IPS DF 19.7 (cell line): ENCODE measurements around the gene DEDD.

ENCODE experiments used
- DNase-seq: peaks from one replicate; pipeline ENCODE4 v3.0.0-alpha.2; 2013; ENCODE audit warnings: low read depth, low spot score

DEDD gene

GRCh38 chr1:161092621-161093028 is 39.8 kb downstream of the DEDD start:
- DNase-seq, result no peak

- DNase-seq, result no peak
Observed at GRCh38 chr1:161091796-161092507, 40.5 kb downstream of the DEDD start.

GRCh38 chr1:161091093-161091492 is 41.4 kb downstream of the DEDD start:
- DNase-seq, result no peak

- no peak for DNase-seq
Observed at GRCh38 chr1:161090617-161091016, 41.9 kb downstream of the DEDD start.

- no peak for DNase-seq
Observed at GRCh38 chr1:161089938-161090337, 42.5 kb downstream of the DEDD start.

- DNase-seq, result no peak
Observed at GRCh38 chr1:161089251-161089924, 43.1 kb downstream of the DEDD start, which contains the start of gene NECTIN4. TSS of gene NECTIN4 (minus strand) at chr1:161089558. CDS start at chr1:161089296, 262 bp downstream.

- no peak for DNase-seq
Observed at GRCh38 chr1:161088587-161089110, 43.8 kb downstream of the DEDD start.

- DNase-seq, result no peak
Observed at GRCh38 chr1:161086457-161086856, 46.0 kb downstream of the DEDD start.

- no peak for DNase-seq
Observed at GRCh38 chr1:161085165-161085564, 47.3 kb downstream of the DEDD start.

GRCh38 chr1:161084597-161084988 is 47.9 kb downstream of the DEDD start:
- no peak for DNase-seq

- no peak for DNase-seq
Observed at GRCh38 chr1:161083748-161084596, 48.5 kb downstream of the DEDD start.

GRCh38 chr1:161082996-161083747 is 49.3 kb downstream of the DEDD start:
- DNase-seq, result no peak

GRCh38 chr1:161082483-161082882 is 50.0 kb downstream of the DEDD start:
- no peak for DNase-seq

- DNase-seq, result no peak
Observed at GRCh38 chr1:161081519-161081918, 50.9 kb downstream of the DEDD start.

GRCh38 chr1:161080441-161081405 is 51.7 kb downstream of the DEDD start:
- DNase-seq, result no peak

- DNase-seq, result no peak
Observed at GRCh38 chr1:161079436-161080110, 52.9 kb downstream of the DEDD start.

- no peak for DNase-seq
Observed at GRCh38 chr1:161077426-161077825, 55.0 kb downstream of the DEDD start.

GRCh38 chr1:161076410-161076809 is 56.1 kb downstream of the DEDD start:
- no peak for DNase-seq

GRCh38 chr1:161074676-161075368 is 57.6 kb downstream of the DEDD start:
- no peak for DNase-seq
